A673 (cell line): ENCODE measurements around the gene PANX2. TPM values are rescaled to one million over a fixed set of nuclear protein-coding genes. Genes with fewer than 3 reads are reported as not detected.

Experiments
- BruUV-seq: library from RNA; stranded (reverse); fragments of 400-500 nt; replicated peaks from 2 replicates; lab custom pipeline; 2021; lab: Mats Ljungman, UMichigan
- CTCF ChIA-PET: fragments of 300-600 bp; sonication (Branson Sonifier 250); formaldehyde crosslinking; loops from one replicate; lab custom pipeline; 2022; ENCODE audit warnings: antibody characterized with exemption; lab: Charles Lee
- POLR2A ChIA-PET: fragments of 300-600 bp; sonication (Branson Sonifier 250); formaldehyde crosslinking; loops from one replicate; lab custom pipeline; 2022; ENCODE audit warnings: antibody characterized with exemption; ENCODE audit not compliant: low non-redundant PET; lab: Charles Lee
- DNase-seq: peaks from one replicate; pipeline ENCODE4 v3.0.0-alpha.2; 2015; ENCODE audit warnings: low spot score
- H3K27ac ChIP-seq: fragments of 200-600 bp; sonication (generic); 2 replicates; pipeline ENCODE4 v1.5.1; 2016; ENCODE audit warnings: mixed run types, low read depth, mild to moderate bottlenecking, mixed read lengths, antibody characterized with exemption, low read length; ENCODE audit not compliant: poor library complexity, severe bottlenecking
- H3K27me3 ChIP-seq: fragments of 200-600 bp; sonication (generic); replicated peaks from 2 replicates; pipeline ENCODE4 v1.6.1; 2017; ENCODE audit warnings: mixed run types, low read depth, mild to moderate bottlenecking, mixed read lengths, antibody characterized with exemption, low read length; ENCODE audit not compliant: insufficient read depth, poor library complexity
- H3K36me3 ChIP-seq: fragments of 200-600 bp; sonication (generic); 2 replicates; pipeline ENCODE4 v1.6.1; 2016; ENCODE audit warnings: mixed run types, mild to moderate bottlenecking, mixed read lengths, antibody characterized with exemption, low read length; ENCODE audit not compliant: insufficient read depth, poor library complexity, severe bottlenecking
- H3K4me1 ChIP-seq: fragments of 200-600 bp; sonication (generic); 2 replicates; pipeline ENCODE4 v1.6.1; 2017; ENCODE audit warnings: mixed run types, mild to moderate bottlenecking, mixed read lengths, antibody characterized with exemption, low read length; ENCODE audit not compliant: insufficient read depth, poor library complexity, severe bottlenecking
- H3K4me3 ChIP-seq: fragments of 200-600 bp; sonication (generic); 2 replicates; pipeline ENCODE4 v1.5.1; 2016; ENCODE audit warnings: low read depth, mixed run types, mild to moderate bottlenecking, mixed read lengths, low read length; ENCODE audit not compliant: poor library complexity, severe bottlenecking
- H3K9me3 ChIP-seq: fragments of 200-600 bp; sonication (generic); 2 replicates; pipeline ENCODE4 v1.6.1; 2016; ENCODE audit warnings: mixed run types, low read depth, mild to moderate bottlenecking, mixed read lengths, antibody characterized with exemption, low read length; ENCODE audit not compliant: poor library complexity, severe bottlenecking
- CTCF ChIP-seq: fragments of 300-800, 200-600 bp; sonication (generic); conservative IDR thresholded peaks from 2 replicates; pipeline ENCODE4 v1.5.1; 2017; ENCODE audit warnings: low read depth, mild to moderate bottlenecking, antibody characterized with exemption, low read length, moderate library complexity, mixed read lengths
- EZH2 ChIP-seq: fragments of 200-600 bp; sonication (generic); IDR thresholded peaks from 2 replicates; pipeline ENCODE4 v1.6.1; 2017; ENCODE audit warnings: borderline replicate concordance, low read depth, mild to moderate bottlenecking, mixed read lengths, antibody characterized with exemption, low read length; ENCODE audit not compliant: poor library complexity, severe bottlenecking
- intact Hi-C: fragments of 100-400 bp; cut with micrococcal nuclease; formaldehyde crosslinking; loops from one replicate; pipeline ENCODE4 v1.10.0; 2022; ENCODE audit not compliant: unreplicated experiment
- total RNA-seq: library from RNA; stranded (reverse); gene quantifications from 2 replicates; pipeline ENCODE4 v1.2.3, GENCODE V29; 2021

Gene PANX2
- total RNA-seq, 1 experiment from 2014 or later, result 7.6 TPM

- CTCF ChIA-PET, result no interaction called here
- no peak for DNase-seq
- Histone ChIP-seq H3K36me3 (peaks cover 36% of the 10 kb centered on the region), H3K9me3 (no peaks in the 10 kb centered on the region), H3K4me1 (no peaks in the 10 kb centered on the region), H3K27ac (no peak overlapping the region), H3K4me3 (no peak overlapping the region), H3K27me3 (no peaks in the 10 kb centered on the region)
- TF ChIP-seq EZH2 (no peak), CTCF (no peak)
- intact Hi-C loops, result no loop called here
- POLR2A ChIA-PET, result no interaction called here
- BruUV-seq, result no TSS peak
Measured at GRCh38 chr22:50225200-50225969, 54.9 kb downstream of the PANX2 start.

- DNase-seq, result no peak
- no peaks in the 10 kb centered on the region for H3K4me1 ChIP-seq
- CTCF ChIA-PET, result no interaction called here
- H3K9me3 ChIP-seq, result no peaks in the 10 kb centered on the region
- no peak for TF ChIP-seq CTCF
- TF ChIP-seq EZH2, result no peak
- no TSS peak for BruUV-seq
- H3K27ac ChIP-seq, result no peak overlapping the region
- POLR2A ChIA-PET, result no interaction called here
- no peak overlapping the region for H3K4me3 ChIP-seq
- H3K27me3 ChIP-seq, result no peaks in the 10 kb centered on the region
- peaks cover 28% of the 10 kb centered on the region for H3K36me3 ChIP-seq
- intact Hi-C loops, result no loop called here
Measured at GRCh38 chr22:50226063-50226874, 55.7 kb downstream of the PANX2 start.

GRCh38 chr22:50226875-50227165 lies 56.3 kb downstream of the PANX2 start:
- POLR2A ChIA-PET, result no interaction called here
- no TSS peak for BruUV-seq
- no peak for TF ChIP-seq EZH2
- no peak for TF ChIP-seq CTCF
- Histone ChIP-seq H3K9me3 (no peaks in the 10 kb centered on the region), H3K27ac (no peak overlapping the region), H3K4me3 (no peak overlapping the region), H3K27me3 (no peaks in the 10 kb centered on the region), H3K4me1 (no peaks in the 10 kb centered on the region), H3K36me3 (peaks cover 22% of the 10 kb centered on the region)
- CTCF ChIA-PET, result no interaction called here
- intact Hi-C loops, result no loop called here
- no peak for DNase-seq
